DMS153 treated with DMSO at 0.1 percent for 48 hours (cell line): ENCODE data around the gene CNOT1.
A peak's percentile ranks its signal among the peaks of the same experiment; 100 is the strongest.

Experiments
- DNase-seq: peaks from one replicate; lab custom pipeline; 2025; ENCODE audit not compliant: unreplicated experiment; lab: John Stamatoyannopoulos, UW

CNOT1 gene

DNA sequence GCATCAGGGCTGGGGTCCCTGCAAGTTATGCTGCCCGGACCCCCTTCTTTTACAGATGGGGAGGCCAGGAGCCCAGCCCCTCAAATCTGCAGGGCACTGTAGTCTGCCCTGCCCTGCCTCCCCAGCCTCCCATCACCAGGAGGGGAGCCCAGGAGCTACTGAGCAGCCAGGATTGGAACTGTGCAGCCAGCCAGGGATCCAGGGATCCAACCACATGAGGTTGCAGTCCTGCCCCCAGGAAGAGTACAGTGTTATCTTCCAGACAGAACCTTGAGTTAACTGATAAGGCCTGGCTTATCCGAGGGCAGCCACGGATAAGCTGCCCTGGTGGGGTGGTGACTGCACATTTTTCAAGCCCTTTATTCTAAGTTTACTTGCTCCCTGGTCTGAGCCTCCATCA, 141.1 kb downstream of the CNOT1 start:
- no peak for DNase-seq

DNA sequence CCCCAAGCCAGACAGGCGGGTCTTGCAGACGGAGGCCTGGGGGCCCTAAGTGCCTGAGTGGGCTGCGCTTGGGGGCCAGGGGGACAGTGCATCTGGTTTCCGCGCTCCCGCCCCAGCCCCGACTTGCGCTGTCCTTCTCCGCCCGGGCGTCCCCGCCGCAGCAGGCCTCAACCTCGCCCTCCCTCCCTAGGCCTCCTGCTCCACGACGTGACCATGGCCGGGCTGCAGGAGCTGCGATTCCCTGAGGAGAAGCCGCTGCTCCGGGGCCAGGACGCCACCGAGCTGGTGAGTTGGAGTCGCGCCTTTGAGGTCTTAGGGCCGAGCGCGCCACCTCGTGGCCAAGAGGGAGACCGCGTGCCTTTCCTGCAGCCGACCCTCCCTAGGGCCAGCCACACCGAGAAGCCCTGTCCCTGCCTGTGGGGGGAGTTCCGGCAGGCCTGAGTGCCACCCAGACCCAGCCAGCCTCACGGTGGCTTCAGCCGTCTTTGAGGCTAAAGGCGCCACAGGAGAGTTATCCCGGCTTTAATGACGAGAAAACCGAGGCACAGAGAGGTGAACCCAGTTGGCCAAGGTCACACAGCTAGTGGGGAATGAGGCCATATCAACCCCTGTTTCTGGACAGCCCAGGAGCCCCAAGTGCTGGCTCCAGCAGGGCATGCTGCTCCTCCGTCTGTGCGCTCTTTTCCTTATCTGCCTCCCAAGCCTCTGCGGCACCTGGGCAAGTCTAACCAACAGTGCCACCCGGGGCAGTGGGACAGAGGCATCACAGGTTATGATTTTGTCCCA, 141.9 kb downstream of the CNOT1 start:
- peak; percentile 23 for DNase-seq

DNA sequence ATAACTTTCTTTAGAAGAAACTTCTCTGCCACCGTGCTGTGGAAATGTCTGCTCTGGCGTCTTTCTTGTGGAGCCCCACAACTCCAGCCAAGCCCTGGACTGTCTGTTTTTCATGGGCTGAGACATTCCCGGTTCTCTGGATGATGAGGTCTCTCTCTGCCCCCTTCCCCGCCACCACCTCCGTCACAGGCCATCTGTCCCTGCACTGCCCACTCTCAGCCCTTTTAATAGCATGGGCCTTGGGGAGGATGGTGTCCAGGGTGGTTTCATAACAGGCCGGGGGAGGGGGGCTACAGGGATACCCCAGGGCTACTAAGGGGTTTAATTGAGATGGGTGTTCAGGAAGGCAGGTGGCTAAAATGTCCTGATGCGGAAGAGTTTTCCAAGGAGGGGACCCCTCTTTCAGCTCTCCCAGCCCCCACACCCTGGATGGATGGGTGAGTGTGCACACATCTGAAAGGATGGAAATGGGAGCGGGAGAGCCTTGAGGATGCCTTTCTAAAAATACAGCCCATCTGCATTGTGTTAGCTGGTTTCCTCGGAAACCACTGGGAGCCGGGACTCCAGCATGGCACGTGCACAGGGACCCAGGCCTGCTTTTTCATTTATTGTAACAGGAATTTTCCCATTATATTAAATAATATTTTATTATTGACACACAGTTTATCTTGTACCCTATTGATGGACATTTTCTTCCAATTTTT, 144.3 kb downstream of the CNOT1 start:
- DNase-seq, result no peak

DNA sequence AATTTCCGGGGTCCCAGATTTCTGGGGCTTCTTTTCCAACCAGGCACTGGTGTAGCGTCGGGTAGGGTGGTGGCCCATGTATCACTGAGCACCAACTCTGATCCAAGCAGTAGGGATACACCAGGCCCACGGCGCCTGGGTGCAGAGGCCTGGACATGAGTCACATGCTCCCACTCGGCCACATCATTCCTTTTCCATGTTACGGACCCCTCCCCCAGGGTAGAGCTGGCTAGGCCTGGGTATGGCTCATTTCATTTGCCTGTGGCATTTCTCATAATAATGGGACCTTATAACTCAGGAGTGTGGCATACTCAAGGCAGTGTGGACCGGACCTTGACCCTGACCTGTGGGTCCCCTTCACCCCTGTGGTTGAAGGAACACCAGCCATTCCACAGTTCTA, 147.7 kb downstream of the CNOT1 start:
- no peak for DNase-seq

DNA sequence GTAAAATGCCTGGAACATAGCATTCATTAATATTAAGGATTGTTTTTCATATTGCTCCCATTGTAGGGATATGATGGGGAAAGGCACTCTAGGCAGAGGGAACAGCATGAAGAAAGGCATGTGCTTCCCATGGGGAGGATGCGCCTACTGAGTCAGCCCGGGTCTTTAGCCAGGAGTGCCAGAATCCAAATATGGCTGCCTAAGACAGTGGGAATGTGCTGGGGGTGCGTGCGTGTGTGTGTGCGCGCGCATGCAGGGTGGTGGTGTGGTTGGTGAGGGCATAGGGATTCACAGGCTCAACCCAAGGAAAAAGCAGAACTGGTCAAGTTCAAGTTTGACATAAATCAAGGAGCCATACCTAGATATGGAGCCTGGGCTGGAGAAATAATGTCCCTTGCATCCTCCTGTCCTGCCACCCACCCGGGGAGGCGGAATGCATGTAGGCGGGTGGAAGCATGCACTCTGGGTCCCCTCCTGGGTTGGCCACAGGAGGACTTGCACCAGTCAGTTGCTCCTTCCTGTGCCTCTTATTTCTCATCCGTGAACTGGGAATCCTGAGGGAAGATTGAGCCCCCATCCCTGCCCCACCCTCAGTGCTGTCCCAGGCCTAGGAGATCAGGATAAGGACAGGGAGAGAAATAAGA, 148.3 kb downstream of the CNOT1 start:
- DNase-seq, result no peak

DNA sequence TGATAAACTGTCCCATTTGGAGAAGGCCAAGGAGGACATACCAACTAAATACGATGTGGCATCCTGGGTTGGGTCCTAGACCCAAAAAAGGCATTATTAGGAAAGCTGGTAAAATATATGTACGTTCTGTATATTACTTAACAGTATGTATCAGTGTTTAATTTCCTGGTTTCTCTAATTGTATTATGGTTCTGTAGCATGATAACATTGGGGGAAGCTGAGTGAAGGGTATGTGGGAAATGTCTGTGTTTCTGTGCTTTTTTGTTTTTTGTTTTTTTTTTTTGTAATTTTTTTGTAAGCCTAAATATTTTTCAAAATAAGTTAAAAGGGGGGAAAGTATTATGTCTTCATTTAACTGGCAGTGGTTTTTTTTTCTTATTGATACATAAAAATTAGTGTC, 151.2 kb downstream of the CNOT1 start:
- DNase-seq, result no peak

DNA sequence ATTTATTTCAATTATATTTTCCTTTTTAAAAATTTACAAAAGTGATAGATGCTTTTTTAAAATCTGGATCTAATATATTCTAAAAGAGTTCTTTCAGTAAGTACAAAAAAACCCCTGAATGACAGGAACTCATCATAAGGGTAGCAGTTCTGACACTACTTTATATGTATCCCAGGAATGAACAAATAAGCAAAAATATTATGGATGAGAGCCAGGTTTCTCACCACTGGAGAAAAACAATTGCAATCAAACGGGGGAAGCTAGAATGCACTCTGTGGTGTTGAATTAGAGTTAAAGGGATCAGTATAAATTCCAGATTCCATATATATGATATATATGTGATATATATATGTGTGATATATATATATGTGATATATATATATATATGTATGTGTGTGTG, 152.8 kb downstream of the CNOT1 start:
- DNase-seq, result no peak

DNA sequence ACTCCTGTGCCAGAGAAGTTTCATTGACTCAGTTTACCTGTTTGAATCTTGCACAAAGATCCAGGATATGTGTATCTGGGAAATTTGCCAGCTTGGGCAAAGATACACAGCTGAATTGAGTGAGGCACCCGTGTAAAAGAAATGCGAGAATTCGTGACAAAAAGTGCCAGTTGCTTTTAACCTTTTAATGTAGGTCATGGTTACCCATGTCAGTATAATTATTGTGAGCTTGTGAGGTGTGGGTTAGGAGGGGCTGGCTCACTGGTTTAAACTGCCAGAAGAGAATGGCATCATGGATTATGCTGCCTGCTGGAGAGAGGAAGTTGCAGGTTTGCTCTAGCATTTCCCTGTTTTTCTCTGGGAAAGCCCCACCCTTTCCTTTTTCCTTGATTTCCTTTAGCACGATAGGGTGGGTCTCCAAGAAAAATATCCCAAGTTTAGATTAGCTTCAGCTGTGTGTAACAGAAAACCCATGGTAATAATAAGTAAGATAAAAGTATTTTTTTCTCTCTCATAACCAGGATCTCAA, 154.5 kb downstream of the CNOT1 start:
- no peak for DNase-seq

DNA sequence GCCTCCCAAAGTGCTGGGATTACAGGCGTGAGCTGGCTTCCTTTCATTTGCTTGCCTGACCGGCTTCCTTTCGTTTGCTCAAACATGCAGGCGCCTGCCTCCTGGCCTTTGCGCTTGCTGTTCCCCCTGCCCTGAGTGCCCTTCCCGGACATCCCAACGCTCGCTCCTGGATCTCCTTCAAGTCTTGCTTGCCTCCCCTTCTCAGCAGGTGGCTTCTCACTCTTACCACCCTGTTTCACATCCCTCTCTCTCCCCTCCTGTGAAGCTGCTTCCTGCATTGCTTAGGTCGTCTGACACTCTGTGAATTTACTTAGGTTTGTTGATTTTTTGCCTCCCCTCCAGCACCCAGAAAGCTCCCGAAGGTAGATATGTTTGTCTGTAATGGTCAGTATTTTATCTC, 155.3 kb downstream of the CNOT1 start:
- DNase-seq, result no peak

DNA sequence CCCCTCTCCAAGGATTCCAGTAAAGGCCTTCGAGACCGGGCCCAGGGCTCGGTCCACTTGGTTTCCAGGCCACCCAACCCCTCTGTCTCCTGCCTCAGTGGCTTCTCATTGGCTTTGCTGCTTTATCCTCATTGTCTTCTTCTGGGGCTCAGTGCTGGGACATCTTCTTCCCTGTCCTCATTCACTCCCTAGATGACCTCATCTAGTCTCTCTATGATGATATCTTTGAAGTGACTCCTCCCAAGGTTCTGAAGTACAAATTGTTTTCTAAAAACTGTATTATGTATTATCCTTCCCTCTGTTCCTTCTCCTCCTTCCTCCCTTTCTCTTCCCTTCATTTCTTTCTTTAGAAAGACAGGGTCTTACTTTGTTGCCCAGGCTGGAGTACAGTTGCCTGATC, 156.8 kb downstream of the CNOT1 start:
- no peak for DNase-seq

DNA sequence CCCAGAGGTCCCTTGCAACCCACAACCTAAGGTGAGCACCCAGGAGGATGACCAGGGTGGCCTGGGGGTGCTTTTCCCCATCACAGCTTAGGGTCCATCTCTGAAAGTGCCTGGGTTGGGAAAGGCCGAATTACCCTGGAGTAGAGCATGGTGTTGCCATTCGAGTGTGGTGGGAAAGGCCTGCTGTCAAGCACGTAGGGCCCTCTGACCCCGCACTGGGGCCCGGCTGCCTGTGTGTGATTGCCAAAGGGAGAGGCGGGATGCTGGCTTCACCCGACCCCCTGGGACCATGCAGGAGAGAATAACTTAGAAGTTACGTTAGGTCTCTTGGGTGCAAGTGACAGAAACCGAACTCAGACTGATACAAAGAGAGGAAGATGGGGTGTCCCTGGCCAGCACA, 157.4 kb downstream of the CNOT1 start:
- no peak for DNase-seq

DNA sequence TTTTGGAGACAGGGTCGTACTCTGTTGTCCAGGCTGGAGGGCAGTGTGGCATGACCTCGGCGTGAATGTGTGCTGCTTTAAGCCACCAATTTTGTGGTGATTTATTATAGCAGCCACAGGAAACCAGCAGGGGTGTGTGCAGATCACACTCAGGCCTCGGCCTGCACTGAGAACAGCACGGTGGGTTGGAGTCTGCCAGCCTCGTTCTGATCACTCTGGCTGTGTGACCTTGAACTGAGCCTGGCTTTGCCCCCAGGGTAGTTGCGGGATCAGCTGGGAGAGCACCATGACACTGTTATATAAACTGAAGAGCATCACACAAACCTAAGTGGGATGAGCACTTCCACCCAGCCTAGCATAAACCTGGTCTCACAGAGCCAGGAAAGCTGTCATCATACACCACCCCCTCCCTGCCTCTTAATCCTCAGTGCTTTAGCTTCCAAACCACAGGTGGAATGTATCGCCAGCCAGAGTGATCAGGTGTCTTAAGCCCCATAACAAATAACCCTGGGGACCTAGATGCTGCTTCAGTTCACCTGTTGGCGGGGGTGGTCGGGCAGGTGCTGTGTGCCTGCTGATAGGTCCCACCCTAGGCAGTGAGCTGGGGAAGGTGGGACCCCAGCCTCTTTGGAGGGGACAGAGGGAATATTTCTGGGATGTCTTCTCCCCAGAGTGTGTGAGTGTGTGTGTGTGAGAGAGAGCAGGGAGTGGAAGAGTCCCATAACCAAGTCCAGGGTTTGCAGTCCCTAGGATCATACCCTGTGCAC, 158.2 kb downstream of the CNOT1 start:
- no peak for DNase-seq
